Uterus (tissue), 4 donors: ENCODE results near the gene ZNF784. TPM values are rescaled to one million over a fixed set of nuclear protein-coding genes. Genes with fewer than 3 reads are reported as not detected.
"Not testable (repeated sequence)": the region's sequence is repeated elsewhere in the genome, so short reads cannot be mapped to it uniquely, and the experiment has no call there.

ENCODE experiments used
- DNase-seq, 2 donors: peaks; one replicate each; pipeline ENCODE4 v3.0.0-alpha.2; 2019 to 2020
- H3K27ac ChIP-seq, 2 donors: fragments of 200-600 bp; sonication (generic); 1 replicate in 1 of 2; 2 replicates in 1 of 2; pipeline ENCODE4 v1.5.1; 2016 to 2018
- H3K27me3 ChIP-seq, 2 donors: fragments of 200-600 bp; sonication (generic); one replicate each; pipeline ENCODE4 v1.5.1; 2018 to 2019; ENCODE audit warnings: control low read depth in 1 of 2
- H3K36me3 ChIP-seq, 2 donors: fragments of 200-600 bp; sonication (generic); one replicate each; pipeline ENCODE4 v1.5.1; 2019; ENCODE audit warnings: control low read depth in 1 of 2
- H3K4me1 ChIP-seq, 2 donors: fragments of 200-600 bp; sonication (generic); one replicate each; pipeline ENCODE4 v1.5.1; 2018 to 2019; ENCODE audit warnings: control low read depth in 1 of 2
- H3K4me3 ChIP-seq, 2 donors: fragments of 200-600 bp; sonication (generic); 1 replicate in 1 of 2; 2 replicates in 1 of 2; pipeline ENCODE4 v1.5.1; 2018 to 2019; ENCODE audit warnings: mild to moderate bottlenecking in 1 of 2
- H3K9me3 ChIP-seq, 2 donors: fragments of 200-600 bp; sonication (generic); one replicate each; pipeline ENCODE4 v1.5.1; 2019; ENCODE audit warnings: control low read depth in 1 of 2
- POLR2A ChIP-seq, 2 donors: fragments of 450-650 bp; IDR thresholded peaks; one replicate each; pipeline ENCODE4 v1.6.1; 2016; ENCODE audit warnings: antibody characterized with exemption in 2 of 2, mild to moderate bottlenecking in 1 of 2, moderate library complexity in 1 of 2
- intact Hi-C: fragments of 100-400 bp; cut with DNase I; formaldehyde crosslinking; loops from one replicate; pipeline ENCODE4 v1.15.1; 2023; ENCODE audit warnings: low total_unique reads
- total RNA-seq, 4 donors: library from RNA; depleted of rRNA in 3 of 4; stranded (reverse); fragments of >200 nt in 3 of 4; gene quantifications; one replicate each; pipeline versions ENCODE4 v1.1.0 to v1.2.4, GENCODE V29; 2014 to 2023
- TF ChIP-seq, protein P1 (sequence below), 4 experiments: fragments of 200-600 bp in 2 of 4; fragments of 450-650 bp in 2 of 4; sonication (generic) in 2 of 4; IDR thresholded peaks; one replicate each; pipeline ENCODE4 v1.5.1; 2016 to 2019; ENCODE audit warnings: antibody characterized with exemption in 4 of 4, mild to moderate bottlenecking in 2 of 4, moderate library complexity in 1 of 4
- donor health status: DM: yes; HTN: yes; CAD: no.

The ZNF784 gene
- total RNA-seq, 4 donors from 2014 or later: 4.1 to 9.6 (median 7.4) TPM

DNA sequence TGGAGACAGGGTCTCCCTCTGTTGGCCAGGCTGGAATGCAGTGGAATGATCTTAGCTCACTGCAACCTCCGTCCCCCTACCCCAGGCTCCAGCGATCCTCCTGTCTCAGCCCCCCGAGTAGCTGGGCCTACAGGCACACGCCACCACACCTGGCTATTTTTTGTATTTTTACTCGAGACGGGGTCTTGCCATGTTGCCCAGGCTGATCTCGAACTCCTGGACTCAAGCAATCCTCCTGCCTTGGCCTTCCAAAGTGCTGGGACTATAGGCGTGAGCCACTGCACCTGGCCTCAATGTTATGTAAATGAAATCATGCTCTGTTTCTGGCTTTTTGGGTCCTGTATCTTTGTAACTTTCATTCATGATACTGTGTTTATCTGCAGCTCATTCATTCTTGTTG lies 35.6 kb downstream of the ZNF784 start:
- H3K27ac ChIP-seq: no peak overlapping the region
- DNase-seq: no peak
- TF ChIP-seq POLR2A (IDR thresholded peaks at IDR 0.05): no peak
- TF ChIP-seq, protein P1, sequence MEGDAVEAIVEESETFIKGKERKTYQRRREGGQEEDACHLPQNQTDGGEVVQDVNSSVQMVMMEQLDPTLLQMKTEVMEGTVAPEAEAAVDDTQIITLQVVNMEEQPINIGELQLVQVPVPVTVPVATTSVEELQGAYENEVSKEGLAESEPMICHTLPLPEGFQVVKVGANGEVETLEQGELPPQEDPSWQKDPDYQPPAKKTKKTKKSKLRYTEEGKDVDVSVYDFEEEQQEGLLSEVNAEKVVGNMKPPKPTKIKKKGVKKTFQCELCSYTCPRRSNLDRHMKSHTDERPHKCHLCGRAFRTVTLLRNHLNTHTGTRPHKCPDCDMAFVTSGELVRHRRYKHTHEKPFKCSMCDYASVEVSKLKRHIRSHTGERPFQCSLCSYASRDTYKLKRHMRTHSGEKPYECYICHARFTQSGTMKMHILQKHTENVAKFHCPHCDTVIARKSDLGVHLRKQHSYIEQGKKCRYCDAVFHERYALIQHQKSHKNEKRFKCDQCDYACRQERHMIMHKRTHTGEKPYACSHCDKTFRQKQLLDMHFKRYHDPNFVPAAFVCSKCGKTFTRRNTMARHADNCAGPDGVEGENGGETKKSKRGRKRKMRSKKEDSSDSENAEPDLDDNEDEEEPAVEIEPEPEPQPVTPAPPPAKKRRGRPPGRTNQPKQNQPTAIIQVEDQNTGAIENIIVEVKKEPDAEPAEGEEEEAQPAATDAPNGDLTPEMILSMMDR (IDR thresholded peaks at IDR 0.05): no peak
- no peak overlapping the region for H3K4me3 ChIP-seq
- no peaks in the 10 kb centered on the region for H3K27me3 ChIP-seq
- H3K9me3 ChIP-seq: no peaks in the 10 kb centered on the region
- peaks cover 0 to 5% of the 10 kb centered on the region in 2 donors for H3K4me1 ChIP-seq
- no peaks in the 10 kb centered on the region for H3K36me3 ChIP-seq
- intact Hi-C loops: no loop called here

DNA sequence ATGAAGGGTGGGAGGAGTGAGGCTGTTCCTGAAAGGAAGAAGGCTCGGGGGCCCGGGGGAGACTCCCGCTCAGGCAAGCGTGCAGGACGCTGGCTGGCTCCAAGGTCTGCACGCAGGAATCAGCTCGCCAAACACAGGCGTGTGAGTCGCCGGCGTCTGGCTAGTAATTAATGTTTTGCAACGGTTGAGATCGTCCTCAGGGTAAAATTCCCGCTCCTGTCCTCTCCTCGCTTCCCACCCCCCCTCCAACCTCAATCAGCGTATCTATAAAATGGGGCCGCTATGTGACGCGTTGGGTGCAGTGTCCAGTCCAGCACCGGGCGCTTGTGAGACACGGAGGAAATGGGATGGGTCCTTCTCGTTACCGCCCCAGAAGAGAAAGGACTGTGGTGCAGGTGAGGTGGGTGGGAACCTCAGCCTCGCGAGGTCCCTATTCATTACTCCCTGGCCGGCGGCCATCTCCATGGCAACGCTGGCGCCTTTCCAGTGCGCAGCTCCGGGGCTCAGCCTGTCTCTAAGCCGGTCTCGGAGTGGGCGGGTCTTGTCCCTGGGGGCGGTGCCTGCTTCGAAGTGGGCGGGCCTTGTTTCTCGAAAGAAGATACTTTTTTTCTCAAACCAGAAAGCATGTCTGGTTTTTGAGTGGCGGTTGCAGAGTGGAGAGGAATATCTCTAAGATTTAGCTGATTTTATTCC lies 37.2 kb downstream of the ZNF784 start:
- H3K27me3 ChIP-seq: no peaks in the 10 kb centered on the region
- DNase-seq: peak; percentile 94
- H3K36me3 ChIP-seq: no peaks in the 10 kb centered on the region
- intact Hi-C loops: no loop called here
- no peaks in the 10 kb centered on the region for H3K9me3 ChIP-seq
- peaks cover 0 to 5% of the 10 kb centered on the region in 2 donors for H3K4me1 ChIP-seq
- peak overlapping the region; percentile 5 to 26 for H3K4me3 ChIP-seq
- TF ChIP-seq, protein P1 (IDR thresholded peaks at IDR 0.05): no peak
- peak in 1 of 2 donors; percentile 24 for TF ChIP-seq POLR2A (IDR thresholded peaks at IDR 0.05)
- no peak overlapping the region for H3K27ac ChIP-seq

DNA sequence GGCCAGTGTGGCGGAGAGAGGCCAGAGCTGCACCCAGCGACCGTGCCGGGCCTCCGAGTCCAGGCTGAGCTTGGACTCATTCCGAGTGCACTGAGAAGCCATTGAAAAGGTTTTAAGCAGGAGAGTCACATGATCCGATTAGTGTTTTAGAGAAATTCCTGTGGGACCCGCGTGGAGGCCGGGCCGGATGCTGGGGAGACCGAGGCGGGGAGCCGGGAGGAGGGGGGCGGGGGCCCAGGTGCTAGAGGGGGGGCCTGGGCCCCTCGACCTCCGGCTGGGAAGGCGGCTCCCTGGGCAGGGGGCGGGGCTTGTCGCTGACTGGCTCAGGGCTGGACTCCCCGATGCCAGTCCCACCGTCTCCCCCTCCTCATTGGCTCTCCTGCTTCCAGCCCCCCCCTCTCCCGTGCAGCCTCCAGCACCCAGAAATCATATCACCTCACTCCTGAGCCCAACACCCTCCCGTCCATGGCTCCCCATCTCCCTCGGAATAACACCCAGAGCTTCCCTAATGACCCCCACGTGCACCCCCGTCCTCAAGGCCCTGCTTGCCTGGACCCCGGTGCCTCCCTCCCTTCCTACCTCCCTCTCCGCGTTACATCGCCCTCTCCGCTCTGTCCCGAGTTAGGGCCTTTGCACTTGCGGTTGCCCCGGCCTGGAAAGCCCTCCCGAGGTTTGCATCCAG lies 38.6 kb downstream of the ZNF784 start:
- no peaks in the 10 kb centered on the region for H3K27me3 ChIP-seq
- intact Hi-C loops: no loop called here
- H3K4me3 ChIP-seq: peak overlapping the region; percentile 1 to 29
- H3K9me3 ChIP-seq: no peaks in the 10 kb centered on the region
- H3K27ac ChIP-seq: peak overlapping the region; percentile 35 to 70
- peak; percentile 72 to 82 for DNase-seq
- no peaks in the 10 kb centered on the region for H3K36me3 ChIP-seq
- TF ChIP-seq, protein P1 (IDR thresholded peaks at IDR 0.05): no peak
- TF ChIP-seq POLR2A (IDR thresholded peaks at IDR 0.05): no peak
- H3K4me1 ChIP-seq: peaks cover 0 to 5% of the 10 kb centered on the region in 2 donors

- Histone ChIP-seq H3K27me3 (no peaks in the 10 kb centered on the region), H3K9me3 (no peaks in the 10 kb centered on the region), H3K4me3 (no peak overlapping the region), H3K36me3 (no peaks in the 10 kb centered on the region), H3K27ac (no peak overlapping the region), H3K4me1 (peaks cover 0 to 5% of the 10 kb centered on the region in 2 donors)
- DNase-seq: no peak
- intact Hi-C loops: no loop called here
- TF ChIP-seq POLR2A (IDR thresholded peaks at IDR 0.05): no peak
- TF ChIP-seq, protein P1 (IDR thresholded peaks at IDR 0.05): no peak
These were observed 39.5 kb downstream of the ZNF784 start for GRCh38 chr19:55584871-55585270.

DNA sequence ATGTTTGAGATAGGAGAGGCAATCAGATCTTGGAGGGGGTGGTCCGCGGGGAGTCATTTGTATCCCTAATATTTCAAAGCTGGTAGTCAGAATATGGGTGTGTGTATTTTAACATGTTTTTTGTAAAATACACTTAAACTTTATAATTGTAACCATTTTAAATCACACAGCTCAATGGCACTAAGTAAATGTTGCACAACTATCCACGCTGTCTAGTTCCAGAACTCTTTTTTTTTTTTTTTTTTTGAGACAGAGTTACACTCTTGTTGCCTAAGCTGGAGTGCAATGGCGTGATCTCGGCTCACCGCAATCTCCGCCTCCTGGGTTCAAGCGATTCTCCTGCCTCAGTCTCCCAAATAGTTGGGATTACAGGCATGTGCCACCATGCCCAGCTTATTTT lies 40.5 kb downstream of the ZNF784 start:
- intact Hi-C loops, H3K27ac ChIP-seq, H3K27me3 ChIP-seq, DNase-seq, H3K36me3 ChIP-seq, H3K4me3 ChIP-seq, H3K4me1 ChIP-seq, H3K9me3 ChIP-seq: not testable (repeated sequence)

GRCh38 chr19:55582284-55582683 lies 42.1 kb downstream of the ZNF784 start:
- H3K4me1 ChIP-seq, intact Hi-C loops, H3K27ac ChIP-seq, H3K36me3 ChIP-seq, DNase-seq, H3K4me3 ChIP-seq, H3K27me3 ChIP-seq, H3K9me3 ChIP-seq: not testable (repeated sequence)
